ENCODE measurements around the gene LPIN1.

DNA sequence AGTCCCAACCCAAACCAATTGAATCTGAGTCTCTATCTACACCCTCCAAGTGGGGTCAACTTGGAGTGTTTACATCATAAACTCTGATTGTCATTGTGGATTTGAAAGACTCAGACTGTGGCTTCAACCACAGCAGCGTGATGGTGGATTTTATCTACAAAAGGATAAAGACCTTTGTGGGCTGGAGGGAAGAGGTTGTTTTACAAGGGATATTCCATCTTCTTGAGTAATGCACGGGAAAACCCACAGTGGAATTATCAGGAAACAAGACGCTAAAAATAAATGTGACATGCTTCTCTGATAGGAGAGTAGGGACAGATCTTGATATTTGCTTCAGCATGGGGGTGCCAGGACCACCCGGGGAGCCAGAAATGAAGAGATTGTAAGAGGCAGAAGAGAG lies 93.5 kb downstream of the LPIN1 start:
- TF ChIP-seq, protein P1, sequence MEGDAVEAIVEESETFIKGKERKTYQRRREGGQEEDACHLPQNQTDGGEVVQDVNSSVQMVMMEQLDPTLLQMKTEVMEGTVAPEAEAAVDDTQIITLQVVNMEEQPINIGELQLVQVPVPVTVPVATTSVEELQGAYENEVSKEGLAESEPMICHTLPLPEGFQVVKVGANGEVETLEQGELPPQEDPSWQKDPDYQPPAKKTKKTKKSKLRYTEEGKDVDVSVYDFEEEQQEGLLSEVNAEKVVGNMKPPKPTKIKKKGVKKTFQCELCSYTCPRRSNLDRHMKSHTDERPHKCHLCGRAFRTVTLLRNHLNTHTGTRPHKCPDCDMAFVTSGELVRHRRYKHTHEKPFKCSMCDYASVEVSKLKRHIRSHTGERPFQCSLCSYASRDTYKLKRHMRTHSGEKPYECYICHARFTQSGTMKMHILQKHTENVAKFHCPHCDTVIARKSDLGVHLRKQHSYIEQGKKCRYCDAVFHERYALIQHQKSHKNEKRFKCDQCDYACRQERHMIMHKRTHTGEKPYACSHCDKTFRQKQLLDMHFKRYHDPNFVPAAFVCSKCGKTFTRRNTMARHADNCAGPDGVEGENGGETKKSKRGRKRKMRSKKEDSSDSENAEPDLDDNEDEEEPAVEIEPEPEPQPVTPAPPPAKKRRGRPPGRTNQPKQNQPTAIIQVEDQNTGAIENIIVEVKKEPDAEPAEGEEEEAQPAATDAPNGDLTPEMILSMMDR (IDR thresholded peaks at IDR 0.05; ENCODE audit: low read depth, low read length, missing input control), result no peak
- no peak for TF ChIP-seq YY1 (IDR thresholded peaks at IDR 0.05)
- TF ChIP-seq, protein P2, sequence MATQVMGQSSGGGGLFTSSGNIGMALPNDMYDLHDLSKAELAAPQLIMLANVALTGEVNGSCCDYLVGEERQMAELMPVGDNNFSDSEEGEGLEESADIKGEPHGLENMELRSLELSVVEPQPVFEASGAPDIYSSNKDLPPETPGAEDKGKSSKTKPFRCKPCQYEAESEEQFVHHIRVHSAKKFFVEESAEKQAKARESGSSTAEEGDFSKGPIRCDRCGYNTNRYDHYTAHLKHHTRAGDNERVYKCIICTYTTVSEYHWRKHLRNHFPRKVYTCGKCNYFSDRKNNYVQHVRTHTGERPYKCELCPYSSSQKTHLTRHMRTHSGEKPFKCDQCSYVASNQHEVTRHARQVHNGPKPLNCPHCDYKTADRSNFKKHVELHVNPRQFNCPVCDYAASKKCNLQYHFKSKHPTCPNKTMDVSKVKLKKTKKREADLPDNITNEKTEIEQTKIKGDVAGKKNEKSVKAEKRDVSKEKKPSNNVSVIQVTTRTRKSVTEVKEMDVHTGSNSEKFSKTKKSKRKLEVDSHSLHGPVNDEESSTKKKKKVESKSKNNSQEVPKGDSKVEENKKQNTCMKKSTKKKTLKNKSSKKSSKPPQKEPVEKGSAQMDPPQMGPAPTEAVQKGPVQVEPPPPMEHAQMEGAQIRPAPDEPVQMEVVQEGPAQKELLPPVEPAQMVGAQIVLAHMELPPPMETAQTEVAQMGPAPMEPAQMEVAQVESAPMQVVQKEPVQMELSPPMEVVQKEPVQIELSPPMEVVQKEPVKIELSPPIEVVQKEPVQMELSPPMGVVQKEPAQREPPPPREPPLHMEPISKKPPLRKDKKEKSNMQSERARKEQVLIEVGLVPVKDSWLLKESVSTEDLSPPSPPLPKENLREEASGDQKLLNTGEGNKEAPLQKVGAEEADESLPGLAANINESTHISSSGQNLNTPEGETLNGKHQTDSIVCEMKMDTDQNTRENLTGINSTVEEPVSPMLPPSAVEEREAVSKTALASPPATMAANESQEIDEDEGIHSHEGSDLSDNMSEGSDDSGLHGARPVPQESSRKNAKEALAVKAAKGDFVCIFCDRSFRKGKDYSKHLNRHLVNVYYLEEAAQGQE (IDR thresholded peaks at IDR 0.05), result no peak
- TF ChIP-seq MAX (IDR thresholded peaks at IDR 0.05), result no peak
- TF ChIP-seq GABPA (IDR thresholded peaks at IDR 0.05 in 1 of 2, conservative IDR thresholded peaks at IDR 0.05 in 1 of 2), result no peak

Measured in liver (tissue), 3 donors.